T-cell (primary cell): ENCODE results near the gene RNASET2. TPM values are rescaled to one million over a fixed set of nuclear protein-coding genes. Genes with fewer than 3 reads are reported as not detected.

Source experiments
- ATAC-seq, 4 experiments: fragments of 200-7000 bp in 3 of 4; fragments of 150-1000 bp in 1 of 4; cut with Tn5 transposase; replicated peaks in 1 of 4; 1 replicate in 3 of 4; 2 replicates in 1 of 4; pipeline ENCODE4 v1.10.0; 2021; ENCODE audit warnings: moderate library complexity in 3 of 4, mild to moderate bottlenecking in 2 of 4, moderate number of reproducible peaks in 1 of 4
- CTCF ChIA-PET, 2 donors: fragments of 300-600 bp; sonication (Branson Sonifier 250); formaldehyde crosslinking; loops; one replicate each; lab custom pipeline; 2022; ENCODE audit warnings: antibody characterized with exemption in 2 of 2; lab: Charles Lee
- POLR2A ChIA-PET, 2 donors: fragments of 300-600 bp; sonication (Branson Sonifier 250); formaldehyde crosslinking; loops; one replicate each; lab custom pipeline; 2022; ENCODE audit warnings: antibody characterized with exemption in 2 of 2; lab: Charles Lee
- DNase-seq, 35 experiments: peaks; one replicate each; pipeline versions ENCODE4 v3.0.0 to v3.0.0-alpha.2; 2013 to 2023
- H3K27ac ChIP-seq: one replicate; pipeline ENCODE4 v1.5.1; 2013; ENCODE audit warnings: low read length
- H3K27me3 ChIP-seq, 2 experiments: replicated peaks in 1 of 2; 1 replicate in 1 of 2; 2 replicates in 1 of 2; pipeline versions ENCODE4 v1.6.1 to v1.7.0; 2013; ENCODE audit warnings: low read length in 1 of 2, mixed read lengths in 1 of 2; ENCODE audit not compliant: control insufficient read depth in 2 of 2, insufficient read depth in 2 of 2; ENCODE audit errors: extremely low read depth in 1 of 2
- H3K36me3 ChIP-seq, 2 donors: 1 replicate in 1 of 2; 2 replicates in 1 of 2; pipeline versions ENCODE4 v1.6.1 to v1.7.0; 2013; ENCODE audit warnings: low read length in 1 of 2; ENCODE audit not compliant: control insufficient read depth in 2 of 2, insufficient read depth in 1 of 2; ENCODE audit errors: extremely low read depth in 1 of 2
- H3K4me1 ChIP-seq, 2 experiments: 1 replicate in 1 of 2; 2 replicates in 1 of 2; pipeline versions ENCODE4 v1.6.1 to v1.7.0; 2013; ENCODE audit warnings: low read length in 2 of 2, mixed read lengths in 1 of 2; ENCODE audit not compliant: insufficient read depth in 2 of 2, control insufficient read depth in 1 of 2; ENCODE audit errors: extremely low read depth in 1 of 2
- H3K4me3 ChIP-seq, 2 donors: 1 replicate in 1 of 2; 2 replicates in 1 of 2; pipeline versions ENCODE4 v1.5.1 to v1.7.0; 2013; ENCODE audit warnings: mild to moderate bottlenecking in 2 of 2, low read length in 1 of 2, moderate library complexity in 1 of 2; ENCODE audit not compliant: control insufficient read depth in 1 of 2; ENCODE audit errors: extremely low read depth in 1 of 2
- H3K9me3 ChIP-seq: 2 replicates; pipeline ENCODE4 v1.7.0; 2013
- H3K27ac Mint-ChIP-seq, 2 donors: one replicate each; pipeline ENCODE4 v1.8.0; 2020 to 2021; ENCODE audit warnings: mild to moderate bottlenecking in 2 of 2, mixed read lengths in 2 of 2
- H3K27me3 Mint-ChIP-seq, 2 donors: one replicate each; pipeline ENCODE4 v1.8.0; 2021 to 2022; ENCODE audit warnings: mixed read lengths in 2 of 2
- H3K36me3 Mint-ChIP-seq: one replicate; pipeline ENCODE4 v1.8.0; 2021; ENCODE audit warnings: mixed read lengths
- H3K4me1 Mint-ChIP-seq, 3 donors: one replicate each; pipeline ENCODE4 v1.8.0; 2020 to 2022; ENCODE audit warnings: mixed read lengths in 3 of 3, mild to moderate bottlenecking in 1 of 3
- H3K4me3 Mint-ChIP-seq, 3 donors: one replicate each; pipeline ENCODE4 v1.8.0; 2020 to 2022; ENCODE audit warnings: mild to moderate bottlenecking in 3 of 3, mixed read lengths in 3 of 3, moderate library complexity in 3 of 3
- H3K9me3 Mint-ChIP-seq, 3 donors: one replicate each; pipeline ENCODE4 v1.8.0; 2020 to 2022; ENCODE audit warnings: mixed read lengths in 3 of 3
- WGBS: methylation state at CpG from one replicate; pipeline ENCODE4 v1.1.5; 2013; ENCODE audit warnings: missing lambda C conversion rate; ENCODE audit not compliant: insufficient coverage; 5-methylcytosine and 5-hydroxymethylcytosine counted together
- total RNA-seq, 35 experiments: library from RNA in 6 of 35; stranded (reverse) in 6 of 35; fragments of 120-200 nt in 1 of 35; gene quantifications; one replicate each; pipeline versions ENCODE4 v1.2.1 to v1.2.4 and lab custom pipeline; 2013 to 2026

Gene RNASET2
- total RNA-seq, 5 donors from 2014 or later (not counting 1 experiment from before 2014, with no cell fraction given): 121 to 275 (median 252) TPM

DNA sequence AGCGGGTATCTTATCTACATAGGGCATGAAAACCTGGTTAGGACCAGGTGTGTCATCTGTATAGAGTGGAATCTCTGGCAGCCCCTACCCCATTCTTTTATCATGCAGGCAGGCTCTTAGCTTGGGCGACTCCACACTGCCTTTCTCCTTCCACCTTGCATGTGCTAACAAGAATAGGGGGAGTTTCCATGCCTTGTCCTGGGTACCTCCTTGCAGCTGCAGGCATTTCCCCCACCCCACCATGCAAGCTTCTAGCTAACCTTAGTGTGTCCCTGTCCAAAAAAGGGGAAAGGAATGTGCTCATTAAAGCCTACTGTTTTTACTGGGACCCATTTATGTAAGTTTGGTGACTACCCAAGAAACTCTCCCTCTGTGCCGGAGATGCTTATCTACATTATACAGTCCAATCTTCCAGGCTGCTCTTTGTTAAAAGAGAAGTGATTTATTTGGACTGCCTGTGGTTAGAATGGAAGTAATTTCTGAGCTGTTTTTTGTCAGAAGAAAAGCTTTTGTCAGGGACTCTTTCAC is 32.4 kb upstream of the RNASET2 start:
- no peak for ATAC-seq
- H3K27me3 Mint-ChIP-seq: no peaks in the 10 kb centered on the region
- ChIA-PET POLR2A (no interaction called here), CTCF (interaction anchor here (0.6 to 3.7 kb wide), 32 partner anchors 9 to 218 kb away, joined by 3 to 38 read pairs (median 6); partner anchors contain the start of genes RNASET2 (in 2 of the 2) and CEP43 (in 1 of the 2))
- H3K4me3 Mint-ChIP-seq: no peak overlapping the region
- peaks cover 0 to 7% of the 10 kb centered on the region in 2 donors for H3K36me3 ChIP-seq
- no CpG with 5 or more reads among the region's 3 CpGs for WGBS
- H3K4me1 ChIP-seq: peaks cover 8 to 9% of the 10 kb centered on the region in 2 experiments
- H3K4me1 Mint-ChIP-seq: peaks cover 15 to 31% (median 31%) of the 10 kb centered on the region in 3 donors
- no peak overlapping the region for H3K4me3 ChIP-seq
- H3K9me3 ChIP-seq: no peaks in the 10 kb centered on the region
- no peak for DNase-seq
- peak overlapping the region in 1 of 2 donors; percentile 61 for H3K27ac Mint-ChIP-seq
- H3K27ac ChIP-seq: no peak overlapping the region
- H3K9me3 Mint-ChIP-seq: no peaks in the 10 kb centered on the region
- peaks cover 20% of the 10 kb centered on the region for H3K36me3 Mint-ChIP-seq
- H3K27me3 ChIP-seq: no peaks in the 10 kb centered on the region

DNA sequence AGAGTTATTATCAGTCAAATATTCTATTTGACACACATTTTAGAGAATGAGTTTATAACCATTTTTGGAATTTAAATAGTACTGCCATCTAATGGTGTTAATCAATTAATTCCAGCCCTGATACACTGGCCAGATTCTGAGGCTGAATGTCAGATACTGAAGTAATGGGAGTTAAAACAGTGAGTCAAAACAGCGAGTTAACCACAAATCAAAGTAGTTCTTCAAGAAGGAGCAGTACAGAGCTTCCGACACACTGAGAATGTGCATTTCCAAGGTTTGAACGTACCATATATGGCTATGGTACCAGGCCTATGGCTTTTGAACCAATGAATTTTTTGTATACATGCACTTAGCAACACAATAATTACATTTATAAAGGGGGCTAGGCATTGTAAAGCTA is 31.6 kb upstream of the RNASET2 start:
- H3K36me3 ChIP-seq: peaks cover 0 to 7% of the 10 kb centered on the region in 2 donors
- Mint-ChIP-seq H3K27me3 (no peaks in the 10 kb centered on the region), H3K4me3 (no peak overlapping the region), H3K36me3 (peaks cover 18% of the 10 kb centered on the region), H3K9me3 (no peaks in the 10 kb centered on the region), H3K27ac (peak overlapping the region; percentile 21 to 36), H3K4me1 (peaks cover 15 to 34% (median 30%) of the 10 kb centered on the region in 3 donors)
- DNase-seq: peak in 1 of 35 experiments; percentile 21
- ChIA-PET CTCF (interaction anchor here (0.7 to 3.7 kb wide), 20 partner anchors 12 to 214 kb away, joined by 3 to 38 read pairs (median 10); partner anchors contain the start of genes RNASET2 (in 2 of the 2) and CEP43 (in 1 of the 2)), POLR2A (no interaction called here)
- H3K4me1 ChIP-seq: peaks cover 8 to 9% of the 10 kb centered on the region in 2 experiments
- H3K27me3 ChIP-seq: no peaks in the 10 kb centered on the region
- no peak overlapping the region for H3K4me3 ChIP-seq
- 33% methylated on average over 1 of the region's 3 CpGs for WGBS
- no peaks in the 10 kb centered on the region for H3K9me3 ChIP-seq
- ATAC-seq: peak in 3 of 4 experiments; percentile 31 to 55 (median 32)
- H3K27ac ChIP-seq: no peak overlapping the region

GRCh38 chr6:166987448-166987847 is 31.1 kb upstream of the RNASET2 start:
- POLR2A ChIA-PET: no interaction called here
- CTCF ChIA-PET: interaction anchor here (1.5 to 3.7 kb wide), 5 partner anchors 12 to 213 kb away, joined by 4 to 31 read pairs (median 14); partner anchors contain the start of genes CEP43 (in 1 of the 2) and RNASET2 (in 1 of the 2)
- H3K36me3 Mint-ChIP-seq: peaks cover 21% of the 10 kb centered on the region
- H3K4me3 ChIP-seq: no peak overlapping the region
- H3K9me3 ChIP-seq: no peaks in the 10 kb centered on the region
- no peaks in the 10 kb centered on the region for H3K9me3 Mint-ChIP-seq
- WGBS: no CpG with 5 or more reads among the region's 6 CpGs
- peaks cover 0 to 5% of the 10 kb centered on the region in 2 donors for H3K36me3 ChIP-seq
- no peak overlapping the region for H3K27ac Mint-ChIP-seq
- H3K27me3 Mint-ChIP-seq: no peaks in the 10 kb centered on the region
- H3K4me3 Mint-ChIP-seq: no peak overlapping the region
- H3K27me3 ChIP-seq: no peaks in the 10 kb centered on the region
- H3K4me1 ChIP-seq: peaks cover 8 to 9% of the 10 kb centered on the region in 2 experiments
- DNase-seq (no peak), ATAC-seq (no peak)
- H3K27ac ChIP-seq: no peak overlapping the region
- peaks cover 15 to 35% (median 30%) of the 10 kb centered on the region in 3 donors for H3K4me1 Mint-ChIP-seq

DNA sequence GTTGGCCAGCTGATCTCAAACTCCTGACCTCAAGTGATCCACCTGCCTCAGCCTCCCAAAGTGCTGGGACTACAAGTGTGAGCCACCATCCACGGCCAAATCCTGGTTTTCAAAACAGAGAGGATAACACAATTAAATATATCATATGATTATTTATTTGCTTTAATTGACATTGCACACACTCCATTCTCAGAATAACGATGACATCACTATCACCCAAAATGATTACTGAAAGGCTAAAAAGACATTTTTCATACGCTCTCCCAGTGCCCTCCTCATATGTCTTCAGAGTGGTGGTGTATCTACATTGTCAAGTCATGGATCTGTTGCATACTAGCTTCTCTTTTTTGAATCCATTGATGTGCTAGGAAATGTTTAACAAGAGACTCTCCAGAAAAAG is 24.4 kb upstream of the RNASET2 start:
- H3K27me3 ChIP-seq: no peaks in the 10 kb centered on the region
- H3K36me3 Mint-ChIP-seq: peaks cover 26% of the 10 kb centered on the region
- H3K27me3 Mint-ChIP-seq: no peaks in the 10 kb centered on the region
- peaks cover 0 to 6% (median 2%) of the 10 kb centered on the region in 3 donors for H3K4me1 Mint-ChIP-seq
- WGBS: no CpG with 5 or more reads among the region's 3 CpGs
- no peak overlapping the region for H3K27ac Mint-ChIP-seq
- no peak overlapping the region for H3K27ac ChIP-seq
- no peaks in the 10 kb centered on the region for H3K9me3 Mint-ChIP-seq
- no peaks in the 10 kb centered on the region for H3K4me1 ChIP-seq
- DNase-seq: no peak
- CTCF ChIA-PET: interaction anchor here (0.5 to 1.5 kb wide), 5 partner anchors 9 to 208 kb away, joined by 3 to 6 read pairs (median 3); no protein-coding TSS in a partner anchor
- peaks cover 0 to 3% of the 10 kb centered on the region in 2 donors for H3K36me3 ChIP-seq
- no peaks in the 10 kb centered on the region for H3K9me3 ChIP-seq
- no peak overlapping the region for H3K4me3 Mint-ChIP-seq
- POLR2A ChIA-PET: no interaction called here
- no peak overlapping the region for H3K4me3 ChIP-seq
- no peak for ATAC-seq

DNA sequence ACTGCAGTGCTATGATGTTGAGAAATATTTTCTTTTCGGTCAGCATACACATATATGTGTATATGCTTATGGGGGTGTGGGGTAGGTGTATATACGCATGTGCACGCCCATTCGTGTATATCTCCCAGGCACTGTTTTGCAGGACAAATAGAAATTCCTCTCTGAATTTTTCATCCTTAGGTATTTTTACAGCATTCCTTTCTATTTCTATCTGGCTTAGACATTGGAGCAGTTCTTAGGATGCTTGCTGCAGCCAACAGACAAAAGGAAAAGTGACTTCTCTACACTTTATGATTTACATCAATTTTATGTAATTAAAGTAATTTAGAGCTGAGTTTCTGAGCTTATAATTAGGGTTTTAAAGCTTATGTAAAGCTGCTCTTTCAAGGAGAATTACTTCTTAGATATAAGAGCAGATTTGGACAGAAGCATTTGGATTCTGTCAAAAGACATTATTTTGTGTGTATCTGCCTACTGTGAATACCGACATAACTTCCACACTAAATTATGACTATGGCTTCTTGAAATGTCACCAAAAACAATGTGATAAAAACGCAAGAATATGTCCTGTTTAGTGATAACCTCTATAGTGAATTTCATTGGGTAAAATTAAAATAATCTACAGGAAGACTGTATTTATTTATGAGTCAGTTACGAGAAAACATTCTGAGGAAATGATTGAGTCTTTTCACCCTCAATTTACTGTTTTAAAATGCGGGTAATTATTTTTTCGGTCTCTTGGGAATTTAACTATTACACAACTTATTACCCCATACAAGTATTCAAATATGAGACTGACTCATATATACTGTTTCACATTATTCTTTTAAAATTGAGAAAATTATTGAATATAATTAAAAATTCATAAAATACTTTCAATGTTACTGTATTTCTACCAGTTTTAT is 21.5 kb upstream of the RNASET2 start:
- no peaks in the 10 kb centered on the region for H3K36me3 ChIP-seq
- no peaks in the 10 kb centered on the region for H3K27me3 Mint-ChIP-seq
- ATAC-seq (no peak), DNase-seq (no peak)
- CTCF ChIA-PET: interaction anchor here (0.6 to 0.9 kb wide), 3 partner anchors 190 to 373 kb away, joined by 3 to 9 read pairs (median 3); no protein-coding TSS in a partner anchor
- no CpG with 5 or more reads among the region's 9 CpGs for WGBS
- no peak overlapping the region for H3K4me3 Mint-ChIP-seq
- no peaks in the 10 kb centered on the region for H3K9me3 Mint-ChIP-seq
- no peak overlapping the region for H3K27ac ChIP-seq
- no peaks in the 10 kb centered on the region for H3K9me3 ChIP-seq
- H3K36me3 Mint-ChIP-seq: peaks cover 23% of the 10 kb centered on the region
- H3K4me1 ChIP-seq: peaks cover 0 to 8% of the 10 kb centered on the region in 2 experiments
- no peak overlapping the region for H3K4me3 ChIP-seq
- no peak overlapping the region for H3K27ac Mint-ChIP-seq
- peaks cover under 1 to 14% (median 11%) of the 10 kb centered on the region in 3 donors for H3K4me1 Mint-ChIP-seq
- no peaks in the 10 kb centered on the region for H3K27me3 ChIP-seq
- POLR2A ChIA-PET: interaction anchor here in 1 of 2 donors (0.5 to 0.6 kb wide), 2 partner anchors 18 to 34 kb away, joined by 3 to 7 read pairs; no protein-coding TSS in a partner anchor

GRCh38 chr6:166976636-166977035 is 20.3 kb upstream of the RNASET2 start:
- no CpG with 5 or more reads among the region's 2 CpGs for WGBS
- Mint-ChIP-seq H3K27ac (no peak overlapping the region), H3K27me3 (no peaks in the 10 kb centered on the region), H3K9me3 (no peaks in the 10 kb centered on the region), H3K36me3 (peaks cover 20% of the 10 kb centered on the region), H3K4me3 (no peak overlapping the region), H3K4me1 (peaks cover 5 to 23% (median 21%) of the 10 kb centered on the region in 3 donors)
- no peaks in the 10 kb centered on the region for H3K9me3 ChIP-seq
- H3K27me3 ChIP-seq: no peaks in the 10 kb centered on the region
- peaks cover 0 to 8% of the 10 kb centered on the region in 2 experiments for H3K4me1 ChIP-seq
- no peak overlapping the region for H3K4me3 ChIP-seq
- ATAC-seq (no peak), DNase-seq (no peak)
- no peaks in the 10 kb centered on the region for H3K36me3 ChIP-seq
- POLR2A ChIA-PET: interaction anchor here in 1 of 2 donors (0.7 kb wide), 1 partner anchor 18 kb away, joined by 4 read pairs; no protein-coding TSS in a partner anchor
- H3K27ac ChIP-seq: no peak overlapping the region
- CTCF ChIA-PET: interaction anchor here in 1 of 2 donors (0.6 to 0.8 kb wide), 2 partner anchors 17 to 189 kb away, joined by 3 to 9 read pairs; no protein-coding TSS in a partner anchor
